Activated T-cell treated with anti-CD3 and anti-CD28 coated beads for 1 hour (primary cell): ENCODE results near the gene P2RY6.
"Not testable (repeated sequence)": the region's sequence is repeated elsewhere in the genome, so short reads cannot be mapped to it uniquely, and the experiment has no call there.

Experiments
- DNase-seq: peaks from one replicate; pipeline ENCODE4 v3.0.0-alpha.2; 2020; ENCODE audit warnings: low read depth

P2RY6 gene

DNA sequence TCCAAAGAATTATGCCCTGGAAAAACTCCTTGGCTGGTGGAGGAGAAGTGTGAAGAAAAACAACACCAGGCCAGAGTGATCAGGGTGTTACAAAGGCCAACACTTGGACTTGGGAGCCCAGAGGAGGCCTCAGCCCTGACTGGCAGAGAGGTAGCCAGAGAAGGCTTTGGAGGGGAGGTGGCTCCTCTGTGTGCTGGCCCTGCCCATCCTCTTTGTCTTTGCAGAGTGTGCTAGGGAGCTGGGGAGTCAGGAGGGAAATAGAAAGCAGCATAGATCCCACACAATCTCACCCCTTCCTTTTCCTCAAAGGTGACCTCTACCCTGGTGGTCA lies 12.0 kb upstream of the P2RY6 start:
- DNase-seq = no peak

DNA sequence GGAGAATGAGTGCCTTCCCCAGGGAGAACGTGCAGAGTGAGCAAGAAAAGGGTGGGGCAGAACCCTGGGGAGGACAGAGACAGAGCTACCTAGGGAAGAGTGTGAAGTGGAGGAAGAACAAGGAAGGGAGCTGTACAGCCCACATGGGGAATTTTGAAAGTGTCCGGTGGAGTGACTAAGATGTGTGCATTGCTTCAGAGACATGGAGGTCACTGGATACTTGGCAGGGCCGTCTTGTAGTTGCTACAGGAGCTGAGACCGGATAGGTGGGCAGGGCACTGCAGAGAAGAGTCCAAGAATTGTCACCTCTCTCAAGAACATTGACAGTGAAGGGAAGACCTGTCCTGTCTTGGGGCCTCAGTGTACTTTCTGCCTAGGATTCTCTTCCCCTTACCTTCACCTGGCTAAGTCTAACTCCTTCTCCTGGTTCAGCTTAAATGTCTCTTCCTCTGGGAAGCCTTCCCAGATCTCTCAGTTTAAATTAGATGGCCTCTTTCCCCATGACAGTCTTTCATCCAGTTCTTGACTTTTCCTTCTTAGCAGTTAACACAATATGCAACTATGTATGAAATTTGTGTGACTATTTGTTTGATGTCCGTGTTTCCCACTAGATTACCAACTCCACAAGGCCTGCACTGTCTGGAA lies 9.2 kb upstream of the P2RY6 start:
- DNase-seq = no peak

DNA sequence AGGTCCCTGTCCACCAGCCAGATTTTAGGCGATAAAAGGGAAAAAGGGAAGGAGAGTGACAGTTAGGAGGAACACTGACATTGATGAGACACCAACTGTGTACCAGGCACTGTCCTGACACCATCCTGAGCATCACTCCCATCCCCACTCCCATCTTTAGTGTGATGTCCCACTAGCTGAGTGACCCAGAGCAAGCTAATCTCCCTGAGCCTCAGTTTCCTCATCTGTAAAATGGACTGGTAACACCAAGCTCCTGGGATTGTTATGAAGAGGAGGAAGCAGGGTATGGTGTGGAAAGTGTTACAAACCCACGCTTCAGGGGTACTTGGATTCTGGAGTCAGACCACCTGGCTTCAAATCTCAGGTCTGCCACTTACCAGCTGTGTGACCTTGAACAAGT lies 8.5 kb upstream of the P2RY6 start:
- DNase-seq = no peak

DNA sequence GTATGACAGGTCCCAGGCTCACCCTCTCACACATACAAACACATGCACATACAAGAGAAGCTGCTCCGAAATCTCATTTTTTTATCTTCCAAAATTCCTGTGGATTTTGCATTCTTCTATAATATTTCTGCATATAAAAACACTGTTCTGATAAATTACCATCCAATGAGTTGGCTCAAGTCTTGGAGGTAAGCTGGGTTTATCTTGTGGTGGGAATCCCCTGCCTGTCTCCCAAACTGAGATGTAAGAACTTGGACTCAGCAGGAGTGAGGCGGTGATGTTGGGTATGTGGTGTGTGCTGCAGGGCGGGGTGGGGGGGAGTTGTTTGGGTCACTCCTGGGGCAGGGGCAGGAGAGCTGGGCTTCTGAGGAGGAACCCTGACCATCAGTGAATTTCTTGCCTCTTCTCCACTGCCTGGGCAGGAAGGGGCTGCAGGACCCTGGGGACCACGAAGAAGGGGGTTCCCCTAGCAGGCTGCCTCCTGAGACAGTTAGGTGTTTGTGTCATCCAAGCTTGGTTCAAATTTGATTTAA lies 6.8 kb upstream of the P2RY6 start:
- DNase-seq = no peak

DNA sequence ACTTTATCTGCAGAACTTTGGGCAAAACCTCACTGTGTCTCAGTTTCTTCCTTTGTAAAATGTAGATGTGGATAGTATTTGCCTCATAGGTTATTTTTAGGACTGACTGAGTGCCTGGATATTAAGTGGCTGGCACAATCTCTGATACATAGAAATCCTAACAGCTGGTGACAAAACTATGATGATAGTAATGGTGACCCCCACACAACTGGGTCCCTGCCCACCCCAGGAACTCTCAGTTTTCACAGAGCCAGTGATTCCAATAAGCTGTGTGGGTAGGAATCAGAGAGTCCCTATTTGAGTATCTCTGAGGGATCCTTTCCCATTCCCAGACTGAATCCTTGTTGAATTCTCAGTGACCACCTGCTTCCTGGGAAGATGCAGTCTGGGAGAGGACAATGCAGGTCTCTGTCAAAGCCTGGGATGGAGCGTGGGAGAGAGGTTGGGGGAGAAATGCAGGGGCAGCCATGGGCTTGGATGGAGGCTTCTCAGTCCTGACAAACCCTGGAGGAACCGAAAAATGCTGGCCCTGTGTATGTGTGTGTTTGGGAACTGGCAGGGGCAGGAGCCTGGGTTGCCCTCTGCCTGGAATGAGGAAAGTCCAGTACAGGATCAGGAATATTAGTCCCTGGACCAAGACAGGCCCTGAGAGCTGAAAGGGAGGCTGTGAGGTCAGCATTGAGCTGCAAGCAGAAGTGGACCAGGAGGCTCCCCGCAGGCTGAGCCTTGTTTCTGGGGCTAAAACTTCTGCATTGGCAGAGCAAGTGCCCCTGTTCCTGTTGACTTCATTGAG lies 6.1 kb upstream of the P2RY6 start:
- DNase-seq = no peak

DNA sequence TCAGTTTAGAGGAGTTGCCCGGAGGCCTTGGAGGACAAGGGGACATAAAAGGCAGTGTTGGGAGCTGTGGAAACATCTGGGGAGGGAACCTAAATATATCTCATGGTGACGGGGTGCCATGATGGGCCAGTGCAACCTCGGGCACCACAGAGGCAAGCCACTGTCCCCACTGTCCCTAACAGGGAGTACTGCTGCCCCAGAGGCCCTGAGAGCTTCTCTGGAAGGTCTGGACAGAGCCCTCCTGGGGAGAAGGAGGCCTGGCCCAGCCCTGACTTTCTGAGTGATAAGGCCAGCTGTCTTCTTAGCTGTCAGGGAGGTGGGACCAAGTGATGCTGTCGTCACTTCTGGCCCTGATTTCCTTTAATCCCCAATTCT lies 5.5 kb upstream of the P2RY6 start:
- no peak for DNase-seq

DNA sequence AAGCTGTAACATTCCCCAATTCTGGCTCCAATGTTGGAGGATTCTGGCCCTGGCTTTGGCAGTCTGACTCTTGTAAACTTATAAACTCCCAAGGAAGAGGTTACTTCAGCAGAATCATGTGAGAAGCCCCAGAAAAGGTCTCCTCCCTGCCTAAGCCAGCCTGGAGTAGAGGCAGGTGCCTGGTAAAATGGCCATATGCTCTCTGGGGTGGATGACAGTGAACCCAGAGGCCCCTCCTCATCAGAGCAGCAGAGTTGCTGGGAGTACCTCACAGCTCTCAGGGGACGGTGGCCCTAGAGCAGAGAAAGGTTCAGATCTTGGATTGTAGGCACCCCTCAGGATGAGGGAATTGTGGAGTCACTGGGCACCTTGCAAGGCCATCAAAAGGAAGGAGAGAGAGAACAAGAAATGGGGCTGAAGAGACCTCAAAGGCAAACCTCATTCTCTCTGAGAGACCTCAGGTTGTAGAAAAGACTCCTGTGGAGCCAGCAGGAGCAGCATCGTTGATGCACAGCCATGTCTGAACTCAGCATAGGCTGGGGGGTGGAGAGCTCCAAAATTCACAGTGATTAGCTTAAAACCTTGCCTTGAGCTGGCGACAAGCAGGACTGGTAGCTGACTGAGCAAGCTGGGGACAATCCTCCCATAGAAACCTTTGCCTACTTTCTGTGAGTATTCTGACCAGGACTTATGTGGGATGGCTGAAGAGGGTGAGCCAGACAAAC lies 4.9 kb upstream of the P2RY6 start:
- no peak for DNase-seq

DNA sequence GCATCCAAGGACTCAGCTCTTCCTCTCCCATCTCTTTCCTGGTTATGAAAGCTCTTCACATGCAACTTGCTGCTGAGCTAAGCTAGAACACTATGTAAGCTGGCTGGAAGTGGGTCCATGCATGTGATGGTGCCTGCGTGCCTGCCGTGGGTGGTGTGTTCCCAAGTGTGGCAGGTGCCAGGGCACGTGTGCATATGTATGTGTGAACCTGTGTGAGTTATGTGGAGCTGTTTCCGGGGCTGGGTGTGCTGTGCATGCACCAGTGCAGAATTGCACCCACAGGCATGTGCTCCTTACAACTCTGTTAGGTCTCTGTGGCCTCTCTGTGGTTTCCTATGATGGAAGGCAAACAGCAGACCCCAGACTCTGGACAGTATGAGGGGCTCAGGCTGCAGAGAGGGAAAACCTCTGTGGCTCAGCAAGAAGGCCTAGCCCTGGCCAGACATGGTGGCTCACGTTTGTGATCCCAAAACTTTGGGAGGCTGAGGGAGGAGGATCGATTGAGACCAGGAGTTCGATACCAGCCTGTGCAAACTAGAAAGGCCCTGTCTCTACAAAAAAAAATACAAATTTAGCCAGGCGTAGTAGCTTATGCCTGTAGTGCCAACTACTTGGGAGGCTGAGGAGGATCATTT lies 4.1 kb upstream of the P2RY6 start:
- DNase-seq = no peak

DNA sequence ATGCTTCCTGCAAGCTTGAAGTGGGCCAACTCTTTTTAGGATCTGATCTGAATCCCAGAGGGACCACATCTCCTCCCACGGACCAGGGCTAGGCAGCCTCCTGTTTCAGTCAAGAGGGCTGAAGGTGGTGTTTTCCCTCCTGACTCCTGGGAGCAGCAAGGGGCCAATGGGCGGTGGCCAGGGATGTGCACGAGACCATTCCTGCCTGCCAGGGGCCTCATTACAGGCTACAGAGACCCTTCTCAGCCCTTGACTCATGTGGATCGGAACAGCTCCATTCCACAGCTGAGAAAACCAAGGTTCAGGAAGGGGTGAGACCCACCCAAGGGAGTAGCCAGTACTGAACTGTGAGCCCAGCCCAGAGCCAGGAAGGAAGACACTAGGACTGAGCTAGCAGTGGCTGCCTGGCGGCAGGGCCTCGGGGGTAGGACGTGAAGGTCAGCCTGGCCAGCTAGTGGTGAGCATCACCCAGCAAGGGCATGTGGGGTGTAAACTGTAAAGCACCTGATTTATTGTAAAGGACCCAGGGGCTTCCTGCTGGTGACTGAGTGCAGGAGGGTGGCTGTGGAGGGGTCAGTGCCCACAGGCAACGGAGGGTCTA lies 3.4 kb upstream of the P2RY6 start:
- DNase-seq = no peak

DNA sequence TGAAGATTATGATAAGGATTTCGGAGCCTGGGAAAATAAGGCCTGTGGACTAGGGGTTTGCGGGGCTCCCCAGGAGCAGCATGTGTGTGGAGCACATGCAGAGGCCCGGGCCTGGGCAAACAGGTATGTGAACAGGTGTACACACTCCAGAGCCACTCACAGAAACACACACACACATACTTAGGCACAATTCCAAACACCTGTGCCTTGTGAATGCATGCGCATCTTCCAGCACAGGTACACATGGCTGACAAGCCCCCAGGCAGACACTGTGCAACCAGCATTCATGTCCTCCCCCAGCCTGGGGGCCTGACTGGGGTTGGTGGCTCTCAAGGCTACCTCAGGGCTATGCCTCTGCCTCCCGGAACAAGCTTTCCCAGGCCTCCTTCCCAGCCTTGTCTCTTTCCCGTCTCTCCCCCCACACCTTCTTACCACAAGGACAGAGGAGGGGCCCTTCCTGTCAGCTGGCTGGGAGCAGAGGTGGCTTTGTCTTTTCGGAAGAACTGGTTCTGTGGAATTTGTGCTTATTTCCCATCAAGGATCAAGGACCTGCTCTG lies 2.6 kb upstream of the P2RY6 start:
- DNase-seq = no peak

DNA sequence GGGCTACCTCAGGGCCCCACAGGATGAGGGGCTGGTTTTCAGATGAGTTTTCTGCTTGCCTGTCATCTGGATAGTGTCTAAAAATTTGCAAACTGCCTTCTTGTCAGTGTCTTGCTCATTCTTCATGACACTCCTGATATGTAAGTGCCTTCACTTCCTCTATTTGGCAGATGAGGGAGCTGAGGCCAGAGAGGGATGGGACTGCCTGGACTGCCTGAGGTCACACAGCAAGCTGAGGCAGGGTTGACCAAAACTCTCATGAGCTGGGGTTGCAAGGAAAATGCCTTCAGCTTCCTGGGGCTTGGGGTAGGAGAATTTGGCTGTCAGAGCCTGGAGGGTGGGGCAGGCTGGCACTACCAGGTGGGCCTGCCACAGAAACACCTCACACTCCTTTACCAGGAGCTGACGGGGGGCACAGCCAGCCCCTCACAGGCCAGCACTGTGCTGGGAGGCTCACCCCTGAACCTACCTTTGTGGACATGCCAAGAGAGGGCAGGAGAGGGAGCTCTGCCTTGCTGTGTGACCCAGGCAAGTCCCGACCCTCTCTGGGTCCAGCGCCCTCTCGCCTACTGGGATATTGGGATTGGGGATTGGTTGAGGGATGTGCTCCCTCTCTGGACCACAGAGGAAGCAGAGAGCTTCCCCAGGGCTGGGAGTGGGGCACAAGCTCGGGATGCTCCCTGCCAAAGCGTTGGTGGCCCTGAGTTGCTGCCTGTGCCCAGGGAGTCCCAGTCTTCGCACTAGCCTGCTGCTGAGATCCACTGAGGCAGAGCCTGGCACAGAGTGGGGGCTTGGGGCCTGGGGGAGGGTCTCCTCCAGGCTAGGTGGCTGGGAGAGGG lies 1.9 kb upstream of the P2RY6 start:
- DNase-seq = no peak

DNA sequence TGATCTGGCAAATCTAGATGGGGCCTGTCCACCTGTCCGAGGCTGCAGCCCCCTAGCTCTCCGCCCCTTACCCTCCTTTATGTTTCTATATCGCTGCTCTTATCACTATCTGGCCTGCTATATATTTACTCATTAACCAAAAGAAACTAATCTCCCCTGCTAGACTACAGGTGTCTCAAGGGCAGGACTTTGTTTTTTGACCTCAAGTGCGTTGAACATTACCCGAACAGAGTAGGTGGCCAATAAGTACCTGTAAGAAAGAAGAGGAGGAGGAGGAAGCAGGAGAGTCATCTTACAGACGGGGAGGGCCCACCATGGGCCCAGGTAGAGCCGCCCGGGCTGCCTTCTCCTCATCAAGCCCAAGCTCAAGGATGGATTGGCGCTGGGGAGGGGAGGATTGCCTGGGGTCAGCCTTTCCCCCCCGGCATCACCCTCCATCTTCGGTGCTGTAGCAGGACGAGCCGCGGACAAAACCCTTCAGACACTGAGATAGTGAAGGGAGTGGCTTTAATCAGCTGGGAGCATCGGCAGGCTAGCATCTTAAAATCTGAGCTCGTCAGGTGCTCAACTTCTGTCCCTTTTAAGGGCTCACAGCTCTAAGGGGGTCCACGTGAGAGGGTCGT lies 1.2 kb upstream of the P2RY6 start:
- DNase-seq = no peak

DNA sequence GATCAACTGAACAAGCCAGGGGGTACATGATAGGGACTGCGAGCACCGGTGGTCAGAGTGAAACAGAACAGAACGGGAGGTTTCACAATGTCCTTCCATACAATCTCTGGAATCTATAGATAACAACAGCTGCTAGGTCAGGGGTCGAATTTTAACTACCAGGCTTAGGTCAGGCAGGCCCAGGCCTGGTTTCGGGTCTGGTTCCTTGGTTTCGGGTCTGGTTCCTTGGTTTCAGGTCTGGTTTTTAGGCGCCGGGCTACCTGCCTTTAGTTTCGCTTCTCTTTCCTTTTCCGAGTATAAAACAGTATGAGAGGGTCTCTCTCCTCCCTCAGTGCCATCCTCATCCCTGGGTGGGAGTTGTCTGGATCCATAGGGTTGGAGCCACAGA lies 666 bp upstream of the P2RY6 start:
- DNase-seq = not testable (repeated sequence)

DNA sequence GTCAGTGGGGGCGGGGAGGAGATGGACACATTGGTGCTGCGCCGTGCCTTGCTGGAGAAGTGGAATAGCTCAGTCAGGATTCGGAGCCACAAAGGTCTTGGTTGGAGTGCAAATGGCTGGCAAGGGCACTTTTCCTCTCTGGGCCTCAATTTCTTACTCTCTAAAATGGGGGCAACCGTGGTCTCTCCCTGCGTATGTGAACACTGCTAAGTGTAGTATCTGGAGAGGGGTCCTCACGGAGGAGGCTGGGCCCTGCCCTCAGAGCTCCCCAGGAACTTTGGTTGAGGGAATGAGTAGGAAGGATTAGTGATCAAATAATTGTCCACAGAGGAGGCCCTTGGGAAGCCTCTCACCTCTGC lies 521 bp downstream of the P2RY6 start:
- no peak for DNase-seq

DNA sequence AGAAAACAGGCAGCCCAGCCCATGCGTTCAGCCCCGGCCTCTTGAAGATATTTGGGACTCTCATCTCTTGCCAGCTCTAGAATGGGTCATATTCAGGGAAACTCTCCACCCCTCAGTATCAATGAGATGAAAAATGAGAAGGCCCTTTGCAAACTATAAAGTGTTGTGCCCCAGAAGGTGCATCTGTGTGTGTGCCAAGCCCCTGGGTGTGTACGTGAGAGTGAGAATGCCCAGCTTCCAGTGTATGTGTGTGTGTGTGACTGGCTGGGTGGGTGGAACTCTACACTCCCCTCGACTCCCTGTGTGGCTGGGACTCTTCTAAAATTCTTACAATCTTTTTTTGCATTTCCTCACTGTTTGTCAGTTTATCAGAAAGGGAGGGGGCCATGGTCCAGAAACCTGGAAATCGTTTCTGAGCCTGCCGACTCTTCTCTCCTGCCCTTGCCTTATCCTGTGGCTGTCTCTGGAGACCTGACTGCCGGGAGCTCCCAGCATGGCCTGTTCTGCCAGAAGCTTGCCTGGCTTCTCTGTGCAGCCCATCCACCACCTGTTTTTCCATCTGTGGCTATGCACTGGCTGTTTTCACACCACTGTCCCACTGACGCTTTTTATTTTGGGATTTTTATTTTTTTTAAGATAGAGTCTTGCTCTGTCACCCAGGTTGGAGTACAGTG lies 1.2 kb downstream of the P2RY6 start:
- DNase-seq = no peak

DNA sequence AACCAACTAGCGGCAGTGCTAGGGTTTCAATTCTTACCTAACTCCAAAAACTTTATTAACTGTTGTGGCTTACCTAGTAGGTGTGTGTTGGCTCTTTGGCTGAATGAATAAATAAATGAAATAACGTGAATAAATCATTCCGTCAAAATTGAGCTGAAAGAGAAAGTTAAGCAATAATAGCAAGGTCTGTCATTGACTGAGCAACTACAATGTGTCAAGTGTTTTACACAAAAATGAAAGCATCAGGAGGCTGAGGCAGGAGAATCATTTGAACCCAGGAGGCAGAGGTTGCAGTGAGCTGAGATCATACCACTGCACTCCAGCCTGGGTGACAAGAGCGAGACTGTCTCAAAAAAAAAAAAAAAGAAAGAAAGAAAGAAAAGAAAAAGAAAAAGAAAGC lies 2.1 kb downstream of the P2RY6 start:
- not testable (repeated sequence) for DNase-seq

DNA sequence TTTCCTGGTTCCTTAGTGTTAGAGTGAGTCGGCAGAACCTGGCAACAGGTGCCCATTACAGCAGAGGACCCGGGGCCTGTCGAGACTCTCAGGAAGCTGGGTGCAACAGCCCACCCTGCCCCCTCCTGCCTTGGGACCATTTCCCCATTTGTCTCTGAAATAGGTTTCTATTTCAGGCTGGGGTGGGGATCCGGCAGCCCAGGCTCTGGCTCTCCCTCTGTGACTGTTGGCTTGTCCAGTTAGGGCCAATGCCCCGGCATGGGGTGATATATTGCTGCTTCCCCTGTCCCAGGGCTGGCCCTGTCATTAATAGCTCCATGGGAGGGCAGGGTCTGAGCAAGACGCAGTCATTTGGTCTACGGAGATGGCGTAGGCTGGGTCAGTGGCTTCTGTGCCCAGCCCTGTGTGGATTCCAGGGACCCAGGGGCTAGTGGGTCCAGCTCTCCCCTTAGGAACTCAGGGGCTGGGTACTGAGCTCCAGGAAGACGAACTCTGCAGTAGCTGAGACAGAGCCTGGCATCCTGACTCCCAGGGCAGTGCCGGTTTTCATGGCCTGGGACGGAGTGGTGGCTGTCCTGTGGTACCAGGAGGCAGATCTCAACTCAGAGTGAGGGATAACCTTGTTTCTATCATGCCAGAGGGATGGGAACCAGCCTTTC lies 2.7 kb downstream of the P2RY6 start:
- no peak for DNase-seq

DNA sequence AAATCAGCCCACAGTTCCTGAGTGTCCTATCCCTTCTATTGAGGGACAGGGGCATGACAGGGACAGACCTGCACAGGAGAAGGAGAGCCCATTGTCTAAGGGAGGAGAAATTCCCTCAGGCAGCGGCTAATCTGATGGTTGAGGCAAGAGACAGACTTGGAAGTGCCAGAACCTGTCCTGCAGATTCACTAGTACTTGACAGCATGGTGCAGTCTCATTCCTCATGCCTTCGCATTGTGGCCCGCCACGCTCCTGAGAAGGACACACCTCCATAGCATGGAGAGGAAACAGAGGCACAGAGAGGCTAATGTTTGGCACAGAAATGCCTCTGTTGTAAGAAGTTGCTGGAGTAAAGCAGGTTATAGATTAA lies 3.2 kb downstream of the P2RY6 start:
- no peak for DNase-seq

DNA sequence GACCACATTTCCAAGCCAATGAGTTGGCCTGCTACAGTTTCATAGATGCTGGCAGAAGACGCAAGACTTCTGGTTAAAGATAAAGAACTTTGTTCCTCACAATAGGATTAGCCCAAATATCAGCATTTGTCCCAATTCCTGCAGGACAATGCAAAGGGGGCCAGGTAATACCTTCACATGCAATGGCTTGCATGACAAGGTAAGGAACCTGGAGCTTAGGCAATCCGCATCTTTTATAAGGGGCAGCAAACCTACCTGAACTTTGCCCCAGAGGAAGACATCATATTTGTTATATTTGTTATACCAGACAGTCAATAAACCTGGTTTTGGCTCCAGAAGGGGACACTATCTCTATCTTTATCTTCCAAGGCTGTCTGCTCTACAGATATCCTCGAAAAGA lies 5.3 kb downstream of the P2RY6 start:
- DNase-seq = no peak

DNA sequence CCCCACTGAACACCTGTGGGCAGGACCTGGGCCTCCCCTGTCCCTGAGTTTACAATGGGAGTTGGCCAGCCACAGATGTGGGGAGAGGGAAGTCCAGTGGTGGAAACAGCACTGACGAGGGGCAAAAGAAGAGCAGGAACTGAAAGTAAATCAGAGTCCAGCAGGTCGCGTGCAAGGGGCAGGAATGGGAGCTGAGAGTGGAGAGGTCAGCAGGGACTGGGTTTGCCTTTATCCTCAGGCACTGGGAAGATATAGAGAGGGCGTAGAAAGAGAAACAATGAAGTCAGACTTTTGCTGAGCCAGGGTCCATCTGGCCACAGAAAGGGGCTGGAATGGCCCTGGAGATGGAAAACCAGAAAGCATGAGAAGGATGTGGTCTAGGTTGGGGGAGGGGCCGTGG lies 8.5 kb downstream of the P2RY6 start:
- no peak for DNase-seq
